GM10248 (cell line): ENCODE data around the gene ZNF768.

Source experiments
- CTCF ChIA-PET: fragments of 300-600 bp; sonication (Branson Sonifier 250); formaldehyde crosslinking; extraction: SDS; loops from one replicate; lab custom pipeline; 2021; ENCODE audit warnings: antibody characterized with exemption; lab: Yijun Ruan, JAX
- POLR2A ChIA-PET: fragments of 350-650 bp; sonication (Branson Sonifier 250); formaldehyde crosslinking; extraction: SDS; loops from one replicate; lab custom pipeline; 2020; ENCODE audit warnings: antibody characterized with exemption; lab: Yijun Ruan, JAX
- DNase-seq: peaks from one replicate; pipeline ENCODE4 v3.0.0; 2012; ENCODE audit errors: extremely low spot score
- CTCF ChIP-seq: IDR thresholded peaks from 2 replicates; pipeline ENCODE4 v1.5.1; 2012; ENCODE audit warnings: mild to moderate bottlenecking, low read depth; ENCODE audit errors: extremely low read depth, missing control alignments, control extremely low read depth

ZNF768 gene

DNA sequence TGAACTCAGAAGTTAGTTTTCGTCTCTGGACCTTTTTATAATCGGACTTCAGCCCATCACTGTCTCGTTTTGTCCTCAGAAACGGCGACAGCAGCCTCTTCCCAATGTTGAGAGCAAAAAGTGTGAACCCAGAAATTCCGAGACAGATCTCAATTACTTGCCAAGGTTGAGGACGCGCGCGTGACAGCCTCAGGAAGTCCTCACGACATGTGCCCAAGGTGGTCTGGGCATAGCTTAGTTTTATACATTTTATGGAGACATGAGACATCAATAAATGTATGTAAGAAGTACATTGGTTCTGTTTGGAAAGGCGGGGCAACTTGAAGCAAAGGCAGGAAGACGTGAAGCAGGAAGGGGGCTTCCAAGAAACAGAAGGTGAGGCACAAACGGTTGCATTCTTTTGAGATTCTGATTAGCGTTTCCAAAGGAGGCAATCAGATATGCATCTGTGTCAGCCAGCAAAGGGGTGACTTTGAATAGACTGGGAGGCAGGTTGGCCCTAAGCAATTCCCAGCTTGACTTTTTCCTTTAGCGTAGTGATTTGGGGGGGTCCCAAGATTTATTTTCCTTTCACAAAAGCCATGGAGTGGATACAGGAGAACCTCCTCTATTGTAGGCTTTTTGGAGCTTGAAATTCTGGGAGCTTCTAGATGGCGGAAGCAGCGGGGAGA lies 8.9 kb upstream of the ZNF768 start:
- no peak for DNase-seq
- CTCF ChIA-PET, result interaction anchor here (0.6 to 4.3 kb wide), 48 partner anchors 8 to 165 kb away, joined by 3 to 47 read pairs (median 5); partner anchors contain the start of genes DCTPP1, TBC1D10B, ZNF48 and ZNF764
- no peak for TF ChIP-seq CTCF
- POLR2A ChIA-PET, result interaction anchor here (0.6 to 1.6 kb wide), 9 partner anchors 8 to 445 kb away, joined by 3 to 7 read pairs (median 4); partner anchors contain the start of genes DCTPP1 and ZNF764

- TF ChIP-seq CTCF, result peak; percentile 11
- DNase-seq, result peak; percentile 92
- POLR2A ChIA-PET, result interaction anchor here (1.3 to 1.4 kb wide), 2 partner anchors 7 to 24 kb away, joined by 3 to 5 read pairs; partner anchors contain the start of gene ZNF764
- CTCF ChIA-PET, result interaction anchor here (1.0 to 4.3 kb wide), 29 partner anchors 10 to 159 kb away, joined by 3 to 47 read pairs (median 6); partner anchors contain the start of genes DCTPP1, ZNF48, ZNF764 and ZNF785
Measured at GRCh38 chr16:30534368-30535105, 8.2 kb upstream of the ZNF768 start, which contains the start of gene ZNF747. ZNF747 (minus strand) TSS chr16:30534858; CDS start chr16:30534679, 179 bp downstream.

- ChIA-PET CTCF (interaction anchor here (1.0 to 4.3 kb wide), 12 partner anchors 10 to 104 kb away, joined by 3 to 47 read pairs (median 12); partner anchors contain the start of genes DCTPP1 and ZNF764), POLR2A (interaction anchor here (0.6 to 1.3 kb wide), 2 partner anchors 25 to 439 kb away, joined by 3 to 5 read pairs; partner anchors contain the start of gene ZNF764)
- no peak for TF ChIP-seq CTCF
- no peak for DNase-seq
Measured at GRCh38 chr16:30533748-30534367, 7.5 kb upstream of the ZNF768 start.

DNA sequence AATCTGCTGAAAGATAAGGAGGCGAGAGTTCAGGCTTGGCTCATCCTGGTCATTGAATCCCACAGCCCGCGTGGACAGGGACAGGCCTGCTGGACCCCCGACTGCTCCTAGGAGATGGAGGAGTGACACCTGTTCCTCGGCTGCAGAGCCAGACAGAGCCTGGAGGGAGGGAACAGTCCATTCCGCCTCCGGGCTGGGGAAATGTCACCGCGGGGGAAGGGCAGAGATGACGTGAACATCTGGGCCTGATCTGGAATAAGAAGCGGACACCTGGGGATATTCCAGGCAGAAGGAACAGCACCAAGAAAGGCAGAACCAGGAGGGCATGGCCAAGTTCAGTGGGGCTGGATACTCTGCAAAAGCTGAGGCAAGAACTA lies 6.8 kb upstream of the ZNF768 start:
- ChIA-PET CTCF (interaction anchor here (4.2 to 4.3 kb wide), 2 partner anchors 25 to 103 kb away, joined by 47 read pairs; partner anchors contain the start of genes DCTPP1 and ZNF764), POLR2A (interaction anchor here (0.6 kb wide), 1 partner anchor 439 kb away, joined by 5 read pairs; no protein-coding TSS in a partner anchor)
- DNase-seq, result no peak
- TF ChIP-seq CTCF, result no peak

- no peak for DNase-seq
- CTCF ChIA-PET, result no interaction called here
- no peak for TF ChIP-seq CTCF
- POLR2A ChIA-PET, result no interaction called here
Measured at GRCh38 chr16:30532285-30533145, 6.1 kb upstream of the ZNF768 start.
